Embryonic facial prominence (tissue), 1 donor: Measurements from ENCODE around the gene LIMS2.
A peak's percentile ranks its signal among the peaks of the same experiment; 100 is the strongest.

Experiments used
- DNase-seq: peaks from one replicate; pipeline ENCODE4 v3.0.0-alpha.2; 2016; ENCODE audit errors: extremely low spot score

The LIMS2 gene

GRCh38 chr2:127701193-127701650 is 25.9 kb upstream of the LIMS2 start, which contains the start of gene SFT2D3:
Gene SFT2D3, plus strand, starts transcription at chr2:127701497. Its CDS starts 32 bp downstream, at chr2:127701529.
- peak; percentile 87 for DNase-seq

- DNase-seq = no peak
These were observed 25.3 kb upstream of the LIMS2 start for GRCh38 chr2:127700527-127701192.

DNA sequence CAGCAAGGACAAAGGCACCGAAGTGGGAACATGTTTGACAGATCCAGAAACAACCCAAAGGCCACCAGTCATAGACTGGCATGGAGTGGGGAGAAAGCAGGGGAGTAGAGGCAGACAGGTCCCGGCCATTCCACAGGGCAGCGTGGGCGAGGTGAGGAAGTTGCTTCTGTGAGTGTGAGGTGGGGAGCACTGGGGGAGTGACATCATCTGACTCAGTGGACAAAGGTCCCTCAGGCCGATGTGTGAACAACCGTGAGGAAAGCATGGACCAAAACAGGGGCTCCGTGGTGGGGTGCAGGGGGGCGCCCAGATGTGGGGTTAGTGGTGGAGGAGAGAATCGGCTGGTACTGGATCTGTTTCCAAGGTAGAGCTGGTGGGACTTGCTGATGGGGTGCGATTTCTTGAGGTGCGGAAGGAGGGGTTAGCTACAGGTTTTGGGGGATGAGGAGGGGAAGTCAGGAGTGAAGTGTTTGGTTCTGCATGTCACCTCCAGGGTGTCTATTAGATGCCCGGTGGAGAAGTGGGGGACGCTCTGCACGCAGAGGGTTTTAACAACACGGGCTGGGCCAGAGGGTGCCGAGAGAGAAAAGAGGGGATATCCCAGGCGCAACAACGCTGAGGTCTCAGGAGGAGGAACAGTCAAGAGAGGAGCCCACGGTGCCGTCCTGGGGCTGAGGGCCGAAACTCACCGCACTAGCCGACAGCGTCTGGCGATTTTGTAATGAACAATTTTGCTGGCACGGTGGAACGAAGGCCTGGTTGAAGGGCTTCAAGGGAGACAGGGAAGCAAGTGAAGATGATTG is 23.4 kb upstream of the LIMS2 start:
- DNase-seq = no peak

- DNase-seq = no peak
These were observed 22.3 kb upstream of the LIMS2 start for GRCh38 chr2:127697482-127698180.

DNA sequence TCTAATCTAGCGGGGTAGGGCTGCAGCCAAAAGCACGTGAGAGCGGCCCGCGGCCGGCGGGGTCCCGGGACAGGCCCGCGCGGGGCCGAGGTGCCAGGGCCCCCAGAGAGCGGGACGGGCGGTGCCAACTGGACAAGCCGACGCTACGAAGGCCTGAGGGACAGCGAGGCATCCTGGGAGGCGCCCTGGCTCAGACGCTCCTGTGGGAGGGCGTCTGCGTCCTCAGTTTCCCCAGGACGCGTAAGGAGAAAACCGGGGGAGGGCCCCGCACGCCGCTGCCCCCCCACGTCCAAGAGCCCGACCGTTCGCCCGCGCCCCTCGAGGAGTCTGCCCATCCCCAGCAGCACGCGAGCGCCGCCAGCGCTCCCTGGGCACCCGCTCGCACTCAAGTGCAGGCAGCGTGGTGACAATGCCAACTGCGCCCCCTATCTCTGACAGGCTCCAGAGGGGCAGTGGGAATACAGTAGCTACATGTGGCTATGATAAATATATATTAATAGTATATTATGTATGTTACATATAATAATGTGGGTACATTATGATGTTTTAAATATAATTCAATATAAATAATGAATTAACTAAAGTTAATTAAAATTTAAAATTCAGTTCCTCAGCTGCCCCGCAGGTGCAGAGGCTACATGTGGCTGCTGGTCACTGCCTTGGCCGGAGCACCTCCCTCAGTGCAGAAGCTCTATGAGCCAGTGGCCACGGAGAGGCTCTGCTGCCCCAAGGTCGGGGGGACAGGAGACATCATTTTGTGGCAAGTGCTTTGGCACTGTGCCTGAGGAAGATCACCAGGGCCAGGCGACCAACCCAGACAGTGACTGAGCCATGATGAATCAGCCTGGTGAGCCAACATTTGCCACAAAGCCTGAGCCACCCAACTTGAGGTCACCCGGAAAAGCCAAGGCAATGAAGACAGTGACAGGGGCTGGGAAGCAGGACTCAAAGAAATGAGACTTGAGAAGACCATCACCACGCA is 20.5 kb upstream of the LIMS2 start:
- DNase-seq = no peak

GRCh38 chr2:127694986-127695385 is 19.7 kb upstream of the LIMS2 start:
- no peak for DNase-seq

- no peak for DNase-seq
These were observed 15.4 kb upstream of the LIMS2 start for GRCh38 chr2:127690696-127691095.

DNA sequence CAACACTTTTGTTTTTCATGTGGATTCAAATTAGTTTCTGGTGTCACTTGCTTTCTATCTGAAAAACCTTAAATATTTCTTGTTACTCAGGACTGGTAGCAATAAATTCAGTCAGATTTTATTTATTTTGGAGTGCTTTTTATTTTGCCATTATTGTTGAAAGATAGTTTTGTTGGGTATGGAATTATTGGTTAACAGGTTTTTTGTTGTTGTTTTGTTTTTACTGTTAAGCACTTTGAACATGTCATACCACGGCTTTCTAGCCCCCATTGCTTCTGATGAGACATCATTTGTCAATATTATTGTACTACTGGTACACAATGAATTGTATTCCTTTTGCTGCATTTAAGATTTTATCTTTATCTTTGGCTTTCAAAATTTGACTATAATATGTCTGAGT is 13.1 kb upstream of the LIMS2 start:
- DNase-seq = no peak

DNA sequence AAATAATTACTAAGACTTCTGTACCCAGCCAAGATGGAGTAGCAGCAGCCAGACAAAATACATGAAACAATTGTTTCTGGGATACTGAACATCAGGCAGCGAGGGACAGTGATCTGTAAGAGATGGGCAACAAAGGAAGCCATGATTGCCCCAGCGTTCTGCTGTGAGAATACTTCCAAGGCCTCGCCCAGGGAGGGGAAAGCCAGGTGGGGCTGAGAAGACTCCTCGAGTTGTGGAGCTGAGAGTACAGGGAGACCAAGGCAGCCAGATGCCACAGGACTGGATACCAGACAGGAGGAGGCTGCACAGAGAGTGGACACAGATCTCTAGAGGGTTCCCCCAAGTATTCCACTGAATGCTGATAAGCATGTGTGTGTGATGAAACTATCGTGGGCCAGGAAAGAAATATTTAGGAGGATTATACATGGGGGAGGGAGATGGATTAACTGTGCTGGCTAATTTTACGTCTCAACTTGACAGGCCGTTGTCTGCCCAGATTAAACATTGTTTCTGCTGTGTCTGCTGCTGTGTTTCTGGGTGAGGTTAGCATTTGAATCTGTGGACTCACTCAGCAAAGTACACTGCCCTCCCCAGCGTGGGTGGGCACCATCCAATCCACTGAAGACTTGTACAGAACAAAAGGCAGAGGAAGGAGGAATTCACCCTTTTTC is 10.2 kb upstream of the LIMS2 start:
- DNase-seq = no peak

DNA sequence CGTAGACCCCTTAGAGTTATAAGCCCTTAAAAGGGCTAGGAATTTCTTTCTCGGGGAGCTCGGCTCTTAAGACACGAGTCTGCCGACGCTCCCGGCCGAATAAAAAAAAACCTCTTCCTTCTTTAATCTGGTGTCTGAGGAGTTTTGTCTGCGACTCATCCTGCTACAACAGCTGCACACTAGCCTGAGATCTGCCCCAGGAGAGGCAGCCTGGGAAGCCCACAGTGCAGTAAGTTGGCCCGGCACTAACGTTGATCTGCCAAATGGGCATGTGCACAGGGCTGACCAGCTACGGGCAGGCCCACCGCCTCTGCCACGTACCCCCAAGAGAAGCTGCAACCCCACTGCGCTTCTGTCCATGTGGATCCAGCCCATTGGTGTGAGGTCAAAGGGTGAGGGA is 8.4 kb upstream of the LIMS2 start:
- no peak for DNase-seq

GRCh38 chr2:127683056-127683455 is 7.7 kb upstream of the LIMS2 start:
- no peak for DNase-seq

DNA sequence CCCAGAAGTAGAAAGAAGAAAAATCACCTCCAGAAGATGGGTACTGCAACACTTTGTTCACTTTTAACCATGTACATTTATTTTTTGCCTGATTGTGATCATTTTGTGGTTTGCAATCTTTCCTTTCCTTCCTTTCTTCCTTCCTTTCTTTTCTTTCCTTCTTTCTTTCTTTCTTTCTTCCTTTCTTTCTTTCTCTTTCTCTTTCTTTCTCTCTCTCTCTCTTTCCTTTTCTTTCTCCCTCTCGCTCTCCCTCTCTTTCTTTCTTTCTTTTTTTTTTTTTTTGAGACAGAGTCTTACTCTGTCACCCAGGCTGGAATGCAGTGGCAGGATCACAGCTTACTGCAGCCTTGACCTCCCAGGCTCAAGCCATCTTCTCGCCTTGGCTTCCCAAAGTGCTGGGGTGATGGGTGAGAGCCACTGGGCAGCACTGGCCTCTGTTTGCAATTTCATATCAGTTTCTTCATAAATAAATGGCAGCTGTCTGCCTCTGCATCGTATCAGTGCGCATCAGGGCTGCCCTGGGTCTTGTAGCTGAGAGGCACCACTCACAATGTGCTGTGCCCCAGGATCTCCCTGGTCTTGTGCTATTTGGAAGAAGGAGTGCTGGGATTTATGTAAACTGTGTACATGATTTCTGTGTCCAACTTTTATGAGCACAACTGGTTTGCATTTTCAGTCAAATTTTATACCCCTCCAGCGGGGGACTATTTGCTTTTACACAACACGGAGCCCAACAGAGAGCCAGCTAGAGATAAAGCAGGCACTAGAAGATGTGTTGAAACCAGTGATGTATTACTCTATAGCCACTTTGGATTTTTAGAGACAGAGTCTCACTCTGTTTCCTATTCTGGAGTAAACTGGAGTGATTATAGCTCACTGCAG is 6.9 kb upstream of the LIMS2 start:
- DNase-seq = no peak

GRCh38 chr2:127681288-127681804 is 6.0 kb upstream of the LIMS2 start:
- DNase-seq = no peak

- DNase-seq = no peak
These were observed 5.5 kb upstream of the LIMS2 start for GRCh38 chr2:127680706-127681287.

DNA sequence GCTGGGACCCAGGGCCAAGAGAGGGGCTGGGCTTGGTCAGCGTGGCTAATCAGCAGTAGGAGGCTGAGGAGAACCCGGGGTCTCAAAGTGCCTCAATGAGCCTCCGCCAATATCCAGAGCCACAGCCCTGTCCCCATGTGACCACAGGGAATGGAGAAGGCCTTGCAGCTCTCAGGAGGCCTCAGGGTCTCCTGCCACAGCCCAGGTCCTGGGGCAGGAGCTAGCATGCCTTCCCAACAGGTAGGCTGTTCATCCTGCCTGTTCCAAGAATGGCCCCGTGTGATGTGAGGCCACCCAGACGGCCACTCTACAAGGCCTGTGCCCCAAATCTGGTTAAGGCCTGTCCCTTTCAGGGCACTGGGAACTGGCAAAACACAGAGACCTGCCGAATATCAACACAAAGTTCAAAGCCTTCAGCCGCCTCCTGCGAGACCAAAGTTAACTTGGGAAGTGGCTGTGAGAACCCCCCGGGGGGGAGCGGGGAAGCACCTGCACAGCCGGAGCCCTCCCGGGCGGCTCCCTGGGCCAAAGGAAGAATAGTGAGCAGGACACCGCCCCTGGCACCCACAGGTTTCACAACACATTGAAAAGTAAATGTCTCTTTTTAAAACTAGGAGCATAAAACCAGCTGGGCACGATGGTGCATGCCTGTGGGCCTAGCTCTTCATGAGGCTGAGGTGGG is 4.5 kb upstream of the LIMS2 start:
- DNase-seq = no peak

GRCh38 chr2:127678991-127679390 is 3.7 kb upstream of the LIMS2 start:
- DNase-seq = no peak

GRCh38 chr2:127678531-127678930 is 3.2 kb upstream of the LIMS2 start:
- no peak for DNase-seq

- DNase-seq = no peak
These were observed 1.6 kb upstream of the LIMS2 start for GRCh38 chr2:127676906-127677305.
